Brain pericyte (primary cell): Measurements from ENCODE around the gene CRY2.
"Not testable (repeated sequence)": the region's sequence is repeated elsewhere in the genome, so short reads cannot be mapped to it uniquely, and the experiment has no call there.

ENCODE experiments used
- DNase-seq: peaks from one replicate; pipeline ENCODE4 v3.0.0-alpha.2; 2012; ENCODE audit warnings: low read depth, low spot score

Gene CRY2

GRCh38 chr11:45811571-45812290, 35.5 kb upstream of the CRY2 start:
- no peak for DNase-seq

DNA sequence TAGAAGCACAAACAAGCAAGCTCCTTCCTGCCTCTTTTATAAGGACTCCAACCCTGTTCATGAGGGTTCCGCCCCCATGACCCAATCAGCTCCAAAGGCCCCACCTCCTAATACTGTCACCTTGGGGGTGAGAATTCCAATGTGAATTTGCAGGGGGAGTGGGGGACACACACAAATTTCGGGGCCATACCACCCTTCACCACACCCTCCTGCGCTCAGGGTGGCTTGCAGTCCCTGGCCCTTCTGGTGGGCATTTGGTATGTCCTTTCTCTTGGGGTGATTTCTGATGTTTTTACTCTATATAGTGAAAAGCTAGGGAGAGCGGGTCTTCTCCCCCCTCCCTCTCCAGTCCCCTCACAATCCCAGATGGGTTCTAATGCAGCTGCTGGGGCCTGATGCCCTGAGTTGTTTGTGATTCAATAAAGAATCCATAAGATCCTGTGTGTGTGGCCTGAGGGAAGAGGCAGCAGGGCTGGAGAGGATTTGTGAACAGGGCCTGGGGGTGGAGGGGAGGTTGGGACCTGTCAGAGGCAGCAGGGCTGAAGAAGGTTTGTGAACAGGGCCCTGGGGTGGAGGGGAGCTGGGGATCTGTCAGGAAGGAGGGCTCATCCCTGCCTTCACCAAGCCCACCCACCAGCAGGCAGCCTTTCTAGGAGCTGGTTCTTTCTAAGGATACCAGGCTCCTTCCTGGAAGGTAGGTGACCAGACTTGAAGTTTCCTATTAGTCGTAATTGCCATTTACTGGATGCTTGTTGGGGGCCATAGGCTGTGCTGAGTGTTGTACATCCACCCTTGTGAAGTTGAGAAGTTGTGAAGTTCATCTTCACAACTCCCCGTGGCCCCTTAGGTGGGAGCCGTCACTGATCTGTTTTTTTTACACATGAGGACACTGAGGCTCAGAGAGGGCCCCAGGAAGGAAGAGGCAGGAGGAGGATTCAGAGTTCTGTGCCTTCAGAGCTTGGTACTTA, 34.4 kb upstream of the CRY2 start:
- DNase-seq = no peak

DNA sequence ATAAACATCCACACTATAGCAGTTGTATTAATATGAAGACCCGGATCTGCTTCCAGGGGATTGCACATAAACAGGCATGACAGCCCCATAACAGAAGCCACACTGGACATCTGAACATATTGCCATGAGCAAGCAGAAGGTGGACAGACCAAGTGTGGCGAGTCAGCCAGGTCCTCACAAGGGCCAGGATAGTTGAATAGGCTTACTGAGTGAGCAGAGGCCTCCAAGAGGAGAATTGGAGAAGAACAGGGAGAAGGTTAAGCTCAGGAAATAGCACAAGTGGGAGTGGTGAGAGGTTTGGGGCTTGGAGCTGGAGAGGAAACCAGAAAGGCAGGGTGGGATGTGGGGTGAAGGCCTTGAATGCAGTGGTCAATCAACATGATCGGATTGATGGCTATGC, 31.5 kb upstream of the CRY2 start:
- DNase-seq = no peak

DNA sequence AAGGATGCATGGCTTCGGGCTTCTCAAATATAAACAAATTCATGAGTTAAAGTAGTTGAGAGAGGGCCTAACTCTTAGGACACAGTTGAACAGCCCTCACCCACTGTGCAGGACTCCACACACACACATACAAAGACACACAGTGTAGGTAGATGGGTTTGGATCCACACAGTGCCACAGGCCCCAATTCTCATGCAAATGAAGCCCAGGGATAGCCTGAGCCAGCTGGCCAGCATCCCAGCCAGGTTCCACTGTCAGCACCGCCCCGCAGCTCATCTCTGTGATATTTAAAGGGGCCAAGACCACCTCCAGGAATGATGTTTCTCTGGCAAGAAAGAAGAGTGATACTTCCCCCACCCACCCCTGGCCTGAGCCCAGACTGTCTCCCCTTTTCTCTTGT, 30.7 kb upstream of the CRY2 start:
- DNase-seq = no peak

DNA sequence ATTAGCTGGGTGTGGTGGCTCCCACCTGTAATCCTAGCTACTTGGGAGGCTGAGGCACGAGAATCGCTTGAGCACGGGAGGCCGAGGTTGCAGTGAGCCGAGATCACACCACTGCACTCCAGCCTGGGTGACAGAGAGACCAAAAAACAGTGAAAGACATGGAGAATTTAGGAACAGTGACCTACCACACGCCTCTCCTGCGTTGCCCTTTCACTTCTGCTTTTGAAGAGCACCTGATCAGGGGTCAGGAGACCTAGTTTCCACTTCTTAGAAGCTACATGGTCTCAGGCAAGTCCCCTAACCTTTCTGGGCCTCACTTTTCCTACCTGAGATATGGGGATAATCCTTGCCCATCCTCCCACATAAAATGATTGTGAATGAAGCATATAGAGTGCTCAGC, 30.1 kb upstream of the CRY2 start:
- DNase-seq = no peak

GRCh38 chr11:45818961-45819605, 28.2 kb upstream of the CRY2 start:
- no peak for DNase-seq

- DNase-seq = no peak
These were observed 26.9 kb upstream of the CRY2 start for GRCh38 chr11:45820211-45820857.

DNA sequence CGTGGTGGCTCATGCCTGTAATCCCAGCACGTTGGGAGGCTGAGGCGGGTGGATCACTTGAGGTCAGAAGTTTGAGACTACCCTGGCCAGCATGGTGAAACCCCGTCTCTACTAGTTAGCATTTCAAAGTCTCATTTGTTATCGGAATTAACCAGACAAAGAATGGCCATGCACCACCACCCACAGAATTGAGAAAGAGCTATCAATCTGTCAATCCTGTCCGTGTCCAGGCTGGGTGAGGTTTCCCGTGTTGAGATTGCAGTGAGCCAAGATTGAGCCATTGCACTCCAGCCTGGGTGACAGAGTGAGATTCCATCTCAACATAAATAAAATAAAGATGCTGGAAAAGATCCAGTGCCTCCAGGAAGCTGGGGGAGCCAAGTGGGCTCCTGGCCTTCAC, 20.8 kb upstream of the CRY2 start:
- not testable (repeated sequence) for DNase-seq

DNA sequence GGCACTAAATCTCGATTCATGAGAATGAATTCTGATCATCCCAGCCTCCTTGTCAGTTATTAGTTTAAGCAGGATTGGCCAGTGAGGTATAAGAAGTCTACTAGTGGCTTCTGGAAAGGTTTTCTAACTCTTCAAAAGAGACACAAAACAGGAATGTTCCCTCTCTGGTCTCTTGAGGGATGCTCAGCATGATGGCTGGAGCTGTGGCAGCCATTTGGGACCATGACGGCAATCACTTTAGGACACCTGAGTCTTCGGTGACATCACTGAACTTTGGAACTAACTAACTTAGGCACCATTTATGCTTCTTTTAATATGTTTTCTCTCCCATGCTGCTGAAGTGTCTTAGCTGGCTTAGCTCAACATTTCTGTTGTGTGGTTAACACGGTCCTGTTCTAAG, 20.2 kb upstream of the CRY2 start:
- no peak for DNase-seq

DNA sequence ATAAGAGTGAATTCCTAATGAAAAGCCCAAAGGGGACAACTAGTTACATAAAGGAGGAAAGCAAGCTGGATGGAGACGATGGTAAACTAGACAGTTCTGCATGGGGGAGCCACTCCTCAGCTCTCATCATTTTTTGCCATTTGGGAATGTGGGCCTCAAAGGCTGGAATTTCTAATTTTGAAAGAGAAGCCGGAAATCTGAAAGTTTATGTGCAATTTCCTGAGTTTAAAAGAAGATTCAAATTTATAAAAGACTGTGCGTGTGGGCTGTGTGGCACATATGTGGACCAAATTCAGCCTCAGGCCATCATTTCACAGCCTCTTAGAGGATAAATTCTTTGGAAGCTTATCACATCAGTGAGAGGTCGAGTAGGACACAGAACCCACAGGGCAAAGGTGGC, 18.3 kb upstream of the CRY2 start:
- DNase-seq = no peak

- DNase-seq = no peak
These were observed 16.7 kb upstream of the CRY2 start for GRCh38 chr11:45830596-45830995.

DNA sequence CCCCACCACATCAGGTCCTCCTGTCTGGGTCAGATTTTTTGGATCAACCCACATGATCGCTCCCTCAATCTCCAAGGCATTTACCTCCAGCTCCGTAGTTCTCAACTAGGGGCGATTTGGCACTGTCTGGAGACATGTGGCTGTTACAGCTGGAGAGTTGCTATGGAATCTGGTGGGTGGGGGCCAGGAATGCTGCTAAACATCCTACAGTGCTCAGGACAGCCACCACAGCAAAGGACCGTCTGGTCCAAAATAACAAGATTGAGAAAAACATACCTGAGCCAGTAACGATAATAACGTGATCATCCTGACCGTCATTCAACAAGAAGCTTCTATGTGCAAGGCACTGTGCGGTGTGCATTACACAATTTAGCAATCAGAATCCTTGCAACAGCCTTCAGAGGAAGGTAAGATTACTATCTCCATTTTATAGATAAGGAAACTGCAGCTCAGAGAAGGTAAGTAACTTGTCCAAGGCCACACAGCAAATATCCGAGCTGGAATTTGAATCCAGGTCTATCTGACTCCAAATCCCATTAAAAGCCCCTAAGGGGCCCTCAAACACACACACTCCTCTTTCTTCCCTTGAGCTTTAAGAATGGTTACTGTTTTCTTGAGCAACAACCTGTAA, 14.3 kb upstream of the CRY2 start:
- no peak for DNase-seq

GRCh38 chr11:45833761-45834160, 13.5 kb upstream of the CRY2 start:
- DNase-seq = no peak

- no peak for DNase-seq
These were observed 12.9 kb upstream of the CRY2 start for GRCh38 chr11:45834298-45834756.

GRCh38 chr11:45839204-45839603, 8.1 kb upstream of the CRY2 start:
- no peak for DNase-seq

- DNase-seq = not testable (repeated sequence)
These were observed 7.0 kb upstream of the CRY2 start for GRCh38 chr11:45840251-45840650.

DNA sequence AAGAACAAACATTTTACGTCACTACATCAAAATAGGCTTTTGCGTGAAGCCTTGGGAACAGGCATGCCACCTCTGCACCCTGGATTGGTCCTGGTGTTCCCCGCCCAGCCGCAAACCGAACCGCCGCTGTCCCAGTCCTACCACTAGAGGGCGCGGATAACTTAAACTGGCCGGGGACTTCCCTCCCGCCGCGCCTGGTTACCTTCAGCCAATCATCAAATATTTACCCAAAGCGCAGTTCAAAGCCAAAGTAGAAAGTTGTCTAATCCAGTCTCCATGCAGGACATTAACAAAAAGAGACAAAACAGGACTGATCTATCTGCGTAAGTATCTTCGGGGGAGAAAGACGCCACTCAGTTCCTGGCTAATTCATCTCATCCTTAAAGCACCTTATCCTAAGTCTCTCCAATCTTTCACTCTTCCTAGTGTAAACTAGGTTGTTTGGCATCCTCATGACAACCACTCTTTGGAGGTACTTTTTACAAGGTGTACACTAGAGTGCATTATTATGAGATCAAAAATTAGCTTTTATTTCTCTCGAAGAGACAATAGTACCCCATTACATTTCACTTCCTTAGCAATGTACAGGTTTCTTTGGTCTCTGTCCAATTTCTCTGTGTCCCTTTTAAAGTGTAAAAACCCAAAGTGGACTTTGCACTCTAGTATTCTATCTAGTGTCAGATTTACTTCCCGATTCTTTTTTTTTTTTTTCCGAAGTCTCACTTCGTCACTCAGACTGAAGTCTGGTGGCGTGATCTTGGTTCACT, 3.9 kb upstream of the CRY2 start:
- DNase-seq = peak; percentile 32

DNA sequence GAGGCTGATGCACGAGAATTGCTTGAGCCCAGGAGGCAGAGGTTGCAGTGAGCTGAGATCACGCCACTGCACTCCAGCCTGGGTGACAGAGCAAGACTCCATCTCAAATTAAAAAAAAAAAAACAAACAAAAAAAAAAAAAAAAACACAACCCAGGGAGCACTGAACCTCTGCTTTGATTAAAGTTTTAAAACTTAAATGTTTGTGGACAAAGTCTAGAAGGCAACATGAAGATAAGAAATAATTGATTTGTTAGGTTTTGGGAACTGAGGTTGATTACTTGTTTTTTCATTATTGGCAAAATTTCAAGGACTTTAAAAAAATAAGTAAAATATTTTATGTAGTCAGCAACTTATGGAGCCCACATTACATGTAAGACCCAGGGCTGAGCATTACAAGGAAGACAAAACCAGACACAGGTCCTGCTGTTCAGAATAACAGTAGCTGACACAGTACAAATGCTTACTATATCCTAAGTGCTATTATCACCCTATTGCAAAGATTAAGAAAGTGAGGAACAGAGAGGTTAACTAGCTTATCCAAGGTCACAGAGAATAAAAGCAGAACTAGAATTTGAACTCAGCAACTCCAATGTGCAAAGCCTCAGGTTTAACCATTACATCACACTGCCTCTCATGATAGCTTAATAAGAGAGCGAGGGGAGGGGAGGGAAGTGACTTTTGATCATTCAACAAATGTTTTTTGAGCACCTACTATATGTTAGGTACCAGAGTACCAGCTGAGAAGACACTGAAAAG, 2.3 kb upstream of the CRY2 start:
- no peak for DNase-seq

DNA sequence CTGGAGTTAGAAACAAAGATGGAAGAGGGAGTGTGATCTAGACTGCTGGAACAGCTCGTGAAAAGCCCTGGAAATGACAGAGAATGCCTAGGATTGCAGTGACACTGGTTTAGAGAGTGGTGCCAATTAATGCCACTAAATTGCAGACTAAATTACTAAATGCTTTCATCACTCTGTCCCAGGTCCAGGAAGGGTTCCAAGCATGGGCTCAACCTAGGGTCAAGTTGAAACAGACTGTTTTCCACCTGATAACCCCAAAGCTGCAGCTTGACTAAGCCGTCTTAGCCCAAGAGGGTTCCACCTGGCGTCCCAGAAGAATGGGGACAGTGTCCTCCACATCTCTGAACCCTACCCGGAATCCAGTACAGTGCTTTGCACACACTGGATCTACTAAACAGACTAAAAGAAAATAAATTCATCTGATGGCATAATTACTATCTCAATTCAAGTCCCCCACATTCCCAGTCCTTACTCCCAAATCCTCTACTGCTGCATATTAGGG, 1.1 kb upstream of the CRY2 start:
- DNase-seq = no peak

DNA sequence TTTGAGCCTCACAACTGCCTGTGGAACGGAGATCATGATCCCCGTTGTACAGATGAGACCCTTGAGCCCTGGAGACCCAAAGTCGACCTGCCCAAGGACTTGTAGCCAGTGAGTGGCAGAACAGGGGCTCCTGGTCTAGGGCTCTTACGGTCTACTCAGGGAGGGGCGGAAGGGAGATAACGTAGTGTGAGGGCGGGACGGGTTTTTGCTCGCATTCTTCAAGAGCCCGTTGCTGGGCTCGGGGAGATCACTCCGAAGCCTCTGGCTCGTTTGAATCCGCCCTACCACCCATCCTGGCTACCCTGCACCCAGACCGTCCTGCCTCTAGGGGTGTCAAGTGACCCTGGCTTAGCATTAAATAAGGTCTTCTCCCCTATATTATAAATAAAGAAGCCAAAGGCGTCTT, 639 bp downstream of the CRY2 start:
- DNase-seq = no peak
